ENCODE data around the gene TLCD3A. TPM values are rescaled to one million over a fixed set of nuclear protein-coding genes. Genes with fewer than 3 reads are reported as not detected.

TLCD3A gene
- total and polyA plus RNA-seq, 2 of the 4 experiments (the other 2 are of a cell fraction), result 15.2 to 35.0 TPM

GRCh38 chr17:689556-690275 is 42.7 kb upstream of the TLCD3A start (continued):
- no peak for TF ChIP-seq CTCF (conservative IDR thresholded peaks at IDR 0.05; ENCODE audit: low read depth, low read length)

DNA sequence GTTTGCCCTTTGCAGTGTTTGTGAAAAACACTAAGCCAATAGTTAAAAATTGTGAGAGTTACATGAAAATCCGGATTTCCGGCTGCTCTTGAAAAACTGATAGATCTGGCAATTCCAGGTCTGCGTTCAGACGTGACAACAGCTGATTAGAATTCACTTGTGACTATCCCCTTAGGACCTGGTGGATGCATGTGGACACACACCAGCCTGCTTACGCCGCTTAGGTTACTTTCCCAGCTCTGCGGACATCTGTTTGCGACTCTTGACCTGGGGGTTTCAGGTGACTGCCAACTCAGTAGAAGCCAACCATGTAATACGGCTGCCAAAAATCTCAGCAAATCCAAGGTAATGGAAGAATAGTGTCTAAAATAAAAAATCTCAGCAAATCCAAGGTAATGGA is 42.0 kb upstream of the TLCD3A start:
- POLR2A ChIA-PET (ENCODE audit: unreplicated experiment), result no interaction called here
- peak overlapping the region; percentile 68 for H2BK5ac ChIP-seq (ENCODE audit: low read depth, low read length, poor library complexity, severe bottlenecking)
- H2AK9ac ChIP-seq (replicated peaks; ENCODE audit: low read depth, low read length, poor library complexity), result no peak overlapping the region
- CTCF ChIA-PET, result interaction anchor here (1.7 kb wide), 1 partner anchor 278 kb away, joined by 13 read pairs; no protein-coding TSS in a partner anchor
- 0 out of 2 replicates have a peak, but pooled peaks cover 5% of the 10 kb centered on the region for H4K20me1 ChIP-seq (ENCODE audit: insufficient read depth, low read length)
- peak overlapping the region; percentile 62 for H4K91ac ChIP-seq (ENCODE audit: insufficient read depth, low read depth, low read length)
- no TSS peak for BruUV-seq (replicated peaks)
- WGBS, 2 experiments (ENCODE audit: extremely low coverage in 2 of 2, insufficient read length in 1 of 2), result 91% methylated on average over 5 of the region's 9 CpGs; no CpG with 5 or more reads in 1 of the 2 experiments
- H2AFZ ChIP-seq (replicated peaks; ENCODE audit: low read length, poor library complexity), result no peak overlapping the region
- peak overlapping the region; percentile 51 for H3K4ac ChIP-seq (ENCODE audit: low read depth, low read length)
- H3K18ac ChIP-seq (ENCODE audit: low read depth, low read length), result no peak overlapping the region
- peak overlapping the region; percentile 88; the same call in 1 of the 3 replicates for H2BK15ac ChIP-seq (ENCODE audit: low read depth, low read length)
- 0 out of 2 replicates have a peak overlapping the region, but pooled peaks have one; percentile 7 for H3K14ac ChIP-seq (replicated peaks; ENCODE audit: low read depth, low read length)
- H2AK5ac ChIP-seq (ENCODE audit: low read depth, low read length), result peak overlapping the region; percentile 52; the same call in 1 of the 2 replicates
- DNase-seq (no peak), ATAC-seq (ENCODE audit: low read depth) (no peak)
- H3K9me1 ChIP-seq (ENCODE audit: insufficient read depth, low read length), result peaks cover 20% of the 10 kb centered on the region
- no peak overlapping the region for H3K27ac ChIP-seq (ENCODE audit: insufficient read depth, low read length)
- H3K79me1 ChIP-seq (ENCODE audit: low read depth in 1 of 2, low read length in 2 of 2), result peaks cover 26 to 52% of the 10 kb centered on the region in 2 experiments
- H3K9ac ChIP-seq (ENCODE audit: low read depth, low read length), result no peak overlapping the region
- H4K5ac ChIP-seq (ENCODE audit: low read depth, low read length), result no peak overlapping the region
- no peaks in the 10 kb centered on the region for H3K27me3 ChIP-seq (ENCODE audit: control insufficient read depth, insufficient read depth, low read length)
- in situ Hi-C loops (cut with MboI; ENCODE audit: low sequenced_read_pairs) (no loop called here), dilution Hi-C loops (cut with HindIII; ENCODE audit: low sequenced_read_pairs, unreplicated experiment) (no loop called here), intact Hi-C loops (cut with micrococcal nuclease) (loop anchor here (5.0 kb wide), 1 partner anchor 143 kb away; no protein-coding TSS in a partner anchor)
- no peak overlapping the region for H3K56ac ChIP-seq (ENCODE audit: extremely low read depth, insufficient read depth, low read length)
- H2BK20ac ChIP-seq (ENCODE audit: low read depth, low read length), result peak overlapping the region; percentile 72
- H2BK120ac ChIP-seq (ENCODE audit: low read depth, low read length), result peak overlapping the region; percentile 97
- TF ChIP-seq MAFK (IDR thresholded peaks at IDR 0.05; ENCODE audit: low read depth, low read length) (no peak), RFX5 (IDR thresholded peaks at IDR 0.05; ENCODE audit: low read depth, low read length) (no peak), POLR2A (IDR thresholded peaks at IDR 0.05; ENCODE audit: low read depth, low read length) (no peak)
- H3K36me3 ChIP-seq (ENCODE audit: control insufficient read depth, insufficient read depth, low read length), result peaks cover 17% of the 10 kb centered on the region
- H4K8ac ChIP-seq (ENCODE audit: low read depth in 2 of 2, low read length in 2 of 2), result peak overlapping the region in 1 of 2 experiments; percentile 45; a peak in 2 of 4 replicates
- no peak overlapping the region for H3K4me3 ChIP-seq (ENCODE audit: insufficient read depth, low read depth, low read length)
- no peak overlapping the region for H3K23ac ChIP-seq (ENCODE audit: low read depth, low read length)
- H3K4me1 ChIP-seq (ENCODE audit: control insufficient read depth, insufficient read depth, low read length), result peaks cover 20% of the 10 kb centered on the region
- H3K9me3 ChIP-seq (ENCODE audit: control insufficient read depth, insufficient read depth, low read length), result no peaks in the 10 kb centered on the region
- H3K4me2 ChIP-seq (ENCODE audit: low read depth, low read length), result no peak overlapping the region
